ENCODE data around the gene BMAL1. TPM values are rescaled to one million over a fixed set of nuclear protein-coding genes. Genes with fewer than 3 reads are reported as not detected.

BMAL1 gene
- total RNA-seq, 2 donors from 2014 or later = 3.7 to 7.2 TPM

- Histone ChIP-seq H3K27me3 (ENCODE audit: control insufficient read depth, insufficient read depth, low read length, poor library complexity, severe bottlenecking) (peaks cover 76% of the 10 kb centered on the region), H3K9ac (ENCODE audit: extremely low read depth, low read length, poor library complexity, severe bottlenecking) (no peak overlapping the region), H3K4me3 (ENCODE audit: low read length) (peak overlapping the region; percentile 65), H3K4me1 (ENCODE audit: control insufficient read depth, insufficient read depth, low read length) (peaks cover 5% of the 10 kb centered on the region), H3K9me3 (ENCODE audit: control insufficient read depth, low read length) (no peaks in the 10 kb centered on the region), H3K36me3 (ENCODE audit: control insufficient read depth, insufficient read depth, low read length) (no peaks in the 10 kb centered on the region), H3K27ac (ENCODE audit: low read depth, low read length) (no peak overlapping the region)
- Mint-ChIP-seq H3K9me3 (no peaks in the 10 kb centered on the region), H3K27ac (no peak overlapping the region), H3K4me1 (peaks cover 15% of the 10 kb centered on the region), H3K4me3 (peak overlapping the region; percentile 82), H3K36me3 (ENCODE audit: low read depth) (no peaks in the 10 kb centered on the region), H3K27me3 (ENCODE audit: insufficient read depth) (peaks cover 78% of the 10 kb centered on the region)
- no peak for TF ChIP-seq CTCF (conservative IDR thresholded peaks at IDR 0.05)
- peak; percentile 76 for DNase-seq
- WGBS, 2 experiments (ENCODE audit: insufficient coverage in 1 of 2, insufficient read length in 1 of 2) = 3% methylated on average over 40 to 61 of the region's 61 CpGs
These were observed 1.3 kb downstream of the BMAL1 start for GRCh38 chr11:13278609-13279486.

DNA sequence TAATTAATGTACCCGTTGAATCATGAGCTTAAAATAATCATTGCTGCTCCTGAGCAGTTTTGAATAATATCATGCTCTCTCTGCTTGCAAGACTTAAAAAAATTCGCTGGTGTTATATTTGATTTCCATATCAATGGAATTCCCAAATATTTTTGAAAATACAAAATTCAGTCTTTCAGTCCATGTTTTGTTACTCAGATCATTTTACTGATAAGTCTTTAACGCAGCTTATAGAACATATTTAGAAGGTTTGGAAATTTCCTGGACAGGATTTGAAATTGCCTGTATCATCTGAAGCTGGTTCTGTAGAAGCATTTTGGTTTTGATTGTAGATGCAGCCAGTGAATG is 1.9 kb downstream of the BMAL1 start:
- no peak for TF ChIP-seq CTCF (conservative IDR thresholded peaks at IDR 0.05)
- Histone ChIP-seq H3K4me1 (ENCODE audit: control insufficient read depth, insufficient read depth, low read length) (peaks cover 5% of the 10 kb centered on the region), H3K36me3 (ENCODE audit: control insufficient read depth, insufficient read depth, low read length) (no peaks in the 10 kb centered on the region), H3K4me3 (ENCODE audit: low read length) (no peak overlapping the region), H3K27me3 (ENCODE audit: control insufficient read depth, insufficient read depth, low read length, poor library complexity, severe bottlenecking) (peaks cover 70% of the 10 kb centered on the region), H3K27ac (ENCODE audit: low read depth, low read length) (no peak overlapping the region), H3K9me3 (ENCODE audit: control insufficient read depth, low read length) (no peaks in the 10 kb centered on the region), H3K9ac (ENCODE audit: extremely low read depth, low read length, poor library complexity, severe bottlenecking) (no peak overlapping the region)
- Mint-ChIP-seq H3K4me3 (peak overlapping the region; percentile 82), H3K27ac (no peak overlapping the region), H3K27me3 (ENCODE audit: insufficient read depth) (peaks cover 72% of the 10 kb centered on the region), H3K9me3 (no peaks in the 10 kb centered on the region), H3K4me1 (peaks cover 15% of the 10 kb centered on the region), H3K36me3 (ENCODE audit: low read depth) (no peaks in the 10 kb centered on the region)
- DNase-seq = no peak
- 81 to 83% methylated on average over 3 of the region's 3 CpGs for whole genome bisulfite sequencing, 2 experiments (ENCODE audit: insufficient coverage in 1 of 2, insufficient read length in 1 of 2)

DNA sequence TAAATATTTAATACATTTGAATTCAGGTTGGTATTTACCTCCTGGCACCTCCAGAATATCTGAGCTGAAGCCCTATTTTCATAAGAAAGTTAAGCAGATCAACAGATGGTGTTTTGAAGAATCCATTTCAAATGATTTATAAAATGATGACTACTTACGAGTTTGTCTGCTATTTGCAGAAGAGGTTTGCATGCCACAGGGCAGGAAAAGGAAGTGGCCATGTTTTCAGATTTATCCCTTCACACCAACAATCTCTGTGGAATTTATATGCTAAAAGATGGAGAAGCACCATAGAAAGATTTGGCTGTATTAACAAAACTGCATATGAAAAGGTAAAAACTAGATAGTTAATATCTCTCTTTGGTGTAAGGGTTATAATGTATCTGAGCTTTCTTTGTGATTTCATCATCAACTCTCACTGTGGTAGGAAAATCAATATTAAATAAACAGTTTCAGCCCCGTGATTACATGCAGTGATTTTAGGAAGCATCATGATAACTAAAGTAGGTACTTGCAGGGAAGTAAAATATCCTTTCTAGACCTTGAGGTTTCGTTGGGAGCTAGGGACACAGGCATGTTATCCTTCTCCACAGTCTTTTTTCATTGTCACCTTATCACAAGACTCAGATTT is 2.6 kb downstream of the BMAL1 start:
- no peak for DNase-seq
- no peaks in the 10 kb centered on the region for H3K36me3 Mint-ChIP-seq (ENCODE audit: low read depth)
- H3K4me1 Mint-ChIP-seq = peaks cover 15% of the 10 kb centered on the region
- no peaks in the 10 kb centered on the region for H3K9me3 ChIP-seq (ENCODE audit: control insufficient read depth, low read length)
- H3K4me3 Mint-ChIP-seq = no peak overlapping the region
- H3K9me3 Mint-ChIP-seq = no peaks in the 10 kb centered on the region
- H3K27me3 ChIP-seq (ENCODE audit: control insufficient read depth, insufficient read depth, low read length, poor library complexity, severe bottlenecking) = peaks cover 62% of the 10 kb centered on the region
- H3K36me3 ChIP-seq (ENCODE audit: control insufficient read depth, insufficient read depth, low read length) = no peaks in the 10 kb centered on the region
- peaks cover 5% of the 10 kb centered on the region for H3K4me1 ChIP-seq (ENCODE audit: control insufficient read depth, insufficient read depth, low read length)
- no peak overlapping the region for H3K27ac Mint-ChIP-seq
- H3K9ac ChIP-seq (ENCODE audit: extremely low read depth, low read length, poor library complexity, severe bottlenecking) = no peak overlapping the region
- TF ChIP-seq CTCF (conservative IDR thresholded peaks at IDR 0.05) = no peak
- 61 to 83% methylated on average over 2 to 3 of the region's 3 CpGs for WGBS, 2 experiments (ENCODE audit: insufficient coverage in 1 of 2, insufficient read length in 1 of 2)
- no peak overlapping the region for H3K4me3 ChIP-seq (ENCODE audit: low read length)
- H3K27me3 Mint-ChIP-seq (ENCODE audit: insufficient read depth) = peaks cover 64% of the 10 kb centered on the region
- H3K27ac ChIP-seq (ENCODE audit: low read depth, low read length) = no peak overlapping the region

All from endodermal cell (in vitro differentiated cells).